HepG2 (cell line): Measurements from ENCODE around the gene STS. TPM values are rescaled to one million over a fixed set of nuclear protein-coding genes. Genes with fewer than 3 reads are reported as not detected.
A peak's percentile ranks its signal among the peaks of the same experiment; 100 is the strongest.

Source experiments
- ATAC-seq: fragments of 200-7000 bp; cut with Tn5 transposase; 3 replicates; pipeline ENCODE4 v1.9.1; 2020; ENCODE audit warnings: mild to moderate bottlenecking, moderate library complexity
- BruUV-seq: library from RNA; stranded (reverse); fragments of 400-500 nt; replicated peaks from 2 replicates; lab custom pipeline; 2021; lab: Mats Ljungman, UMichigan
- CTCF ChIA-PET: fragments of 300-600 bp; formaldehyde crosslinking; extraction: SDS; loops from one replicate; lab custom pipeline; 2021; ENCODE audit warnings: low total read pairs, inconsistent platforms, low intra/inter-chr PET ratio; lab: Yijun Ruan, JAX
- POLR2A ChIA-PET: fragments of 350-600 bp; sonication (Branson Sonifier 250); formaldehyde crosslinking; loops from one replicate; lab custom pipeline; 2020; ENCODE audit warnings: antibody characterized with exemption, inconsistent platforms; lab: Yijun Ruan, JAX
- DNase-seq: peaks from one replicate; pipeline ENCODE4 v3.0.0-alpha.2; 2015; ENCODE audit warnings: low spot score
- FAIRE-seq: peaks from 3 replicates; lab custom pipeline; 2011; peaks lifted over from hg19 to GRCh38; lab: Jason Lieb, UNC
- H2AFZ ChIP-seq: one replicate; pipeline ENCODE4 v1.6.1; 2011; ENCODE audit warnings: low read length, inconsistent platforms
- H3K27ac ChIP-seq: fragments of 300-600 bp; 3 replicates; pipeline ENCODE4 v1.8.0; 2011; ENCODE audit warnings: mixed run types, mild to moderate bottlenecking, mixed read lengths, low read length, inconsistent platforms; ENCODE audit not compliant: insufficient read depth; ENCODE audit errors: extremely low read length
- H3K27me3 ChIP-seq, 2 experiments: fragments of 200-600 bp in 1 of 2; 2 replicates in 1 of 2; 3 replicates in 1 of 2; pipeline versions ENCODE4 v1.6.0 to v1.8.0; 2011; ENCODE audit warnings: low read length in 2 of 2, mild to moderate bottlenecking in 2 of 2, moderate library complexity in 2 of 2, inconsistent platforms in 1 of 2; ENCODE audit not compliant: insufficient read depth in 2 of 2, control insufficient read depth in 1 of 2
- H3K36me3 ChIP-seq, 2 experiments: fragments of 200-600 bp in 1 of 2; replicated peaks in 1 of 2; 2 replicates in 1 of 2; 3 replicates in 1 of 2; pipeline versions ENCODE4 v1.5.1 to v1.8.0; 2011; ENCODE audit warnings: low read length in 2 of 2, inconsistent platforms in 1 of 2; ENCODE audit not compliant: insufficient read depth in 2 of 2, control insufficient read depth in 1 of 2
- H3K4me1 ChIP-seq: 2 replicates; pipeline ENCODE4 v1.5.1; 2012; ENCODE audit warnings: low read length, inconsistent platforms; ENCODE audit not compliant: insufficient read depth
- H3K4me2 ChIP-seq: 2 replicates; pipeline ENCODE4 v1.6.0; 2011; ENCODE audit warnings: low read depth, low read length, inconsistent platforms
- H3K4me3 ChIP-seq, 3 experiments: fragments of 200-600 bp in 1 of 3; sonication (generic), shearing (Covaris generic) in 1 of 3; replicated peaks in 1 of 3; 2 replicates each; pipeline ENCODE4 v1.5.1; 2011 to 2016; ENCODE audit warnings: low read length in 3 of 3, inconsistent platforms in 2 of 3, low read depth in 2 of 3, mild to moderate bottlenecking in 2 of 3, control low read depth in 1 of 3, mixed read lengths in 1 of 3; ENCODE audit not compliant: insufficient read depth in 1 of 3
- H3K79me2 ChIP-seq: one replicate; pipeline ENCODE4 v1.6.1; 2011; ENCODE audit warnings: low read length, inconsistent platforms; ENCODE audit not compliant: insufficient read depth
- H3K9ac ChIP-seq: 2 replicates; pipeline ENCODE4 v1.6.0; 2011; ENCODE audit warnings: mild to moderate bottlenecking, low read depth, low read length, inconsistent platforms; ENCODE audit not compliant: insufficient read depth
- H3K9me3 ChIP-seq: 2 replicates; pipeline ENCODE4 v1.5.1; 2012; ENCODE audit warnings: mild to moderate bottlenecking, low read length
- H4K20me1 ChIP-seq: 2 replicates; pipeline ENCODE4 v1.6.0; 2011; ENCODE audit warnings: inconsistent platforms, mild to moderate bottlenecking, low read length, moderate library complexity; ENCODE audit not compliant: insufficient read depth
- NAIF1 ChIP-seq: sonication (generic); formaldehyde crosslinking; IDR thresholded peaks from 2 replicates; pipeline ENCODE4 v1.5.0; 2020; ENCODE audit warnings: mild to moderate bottlenecking, missing genetic modification reagents, borderline replicate concordance
- NR2F6 ChIP-seq, 2 experiments: IDR thresholded peaks; 2 replicates each; pipeline ENCODE4 v1.6.1; 2016; ENCODE audit warnings: antibody characterized with exemption in 1 of 2, mild to moderate bottlenecking in 1 of 2
- STAG1 ChIP-seq: sonication (generic); formaldehyde crosslinking; IDR thresholded peaks from 2 replicates; pipeline ENCODE4 v1.4.0; 2020; ENCODE audit warnings: missing genetic modification reagents
- ZNF496 ChIP-seq: sonication (generic); formaldehyde crosslinking; IDR thresholded peaks from 2 replicates; pipeline ENCODE4 v1.8.1; 2023; ENCODE audit warnings: mild to moderate bottlenecking, moderate library complexity, missing genetic modification reagents; ENCODE audit not compliant: insufficient replicate concordance
- ZNF768 ChIP-seq: sonication (generic); formaldehyde crosslinking; IDR thresholded peaks from 2 replicates; pipeline ENCODE4 v1.4.0; 2020; ENCODE audit warnings: missing genetic modification reagents
- WGBS: methylation state at CpG from one replicate; pipeline ENCODE4 v1.1.6; 2017; ENCODE audit warnings: low lambda C conversion rate; 5-methylcytosine and 5-hydroxymethylcytosine counted together
- in situ Hi-C: cut with HindIII; loops from 2 replicates; pipeline ENCODE4 v1.10.0; 2017; ENCODE audit warnings: low pct_unique_long_range_greater_than_20kb; ENCODE audit not compliant: extremely low pct_ligation_motif_present
- intact Hi-C: fragments of 100-400 bp; cut with micrococcal nuclease; formaldehyde crosslinking; loops from one replicate; pipeline ENCODE4 v1.10.0; 2022; ENCODE audit not compliant: unreplicated experiment
- polyA plus RNA-seq, 8 experiments: library from polyadenylated mRNA; depleted of rRNA in 3 of 8; stranded (reverse) in 7 of 8; unstranded in 1 of 8; fragments of >200 nt; fragmentation: Illumina TruSeq in 4 of 8; extraction: Trizol in 4 of 8; gene quantifications; 2 replicates each; pipeline versions ENCODE4 v1.2.1 to v1.2.3, GENCODE V29; 2011 to 2016; ENCODE audit warnings: low read depth in 4 of 8, missing spikeins in 1 of 8, mixed read lengths in 1 of 8; ENCODE audit not compliant: insufficient read depth in 1 of 8
- total RNA-seq, 5 experiments: library from RNA; depleted of rRNA; stranded (reverse); fragments of >200 nt; fragmentation: Illumina TruSeq; extraction: Trizol; gene quantifications; 2 replicates each; pipeline ENCODE4 v1.2.3, GENCODE V29; 2016; ENCODE audit warnings: low read depth in 1 of 5
- TF ChIP-seq, protein P1 (sequence below): IDR thresholded peaks from 2 replicates; pipeline ENCODE4 v1.6.1; 2016; ENCODE audit warnings: low read depth, control low read depth
- TF ChIP-seq, protein P2 (sequence below): sonication (generic); formaldehyde crosslinking; IDR thresholded peaks from 2 replicates; pipeline ENCODE4 v1.5.0; 2020; ENCODE audit warnings: mild to moderate bottlenecking, missing genetic modification reagents, moderate library complexity

The STS gene
- total and polyA plus RNA-seq, 2 of the 13 experiments (the other 11 are each of a cell fraction or from before 2014, with no cell fraction given) = 0.87 to 1.5 TPM

DNA sequence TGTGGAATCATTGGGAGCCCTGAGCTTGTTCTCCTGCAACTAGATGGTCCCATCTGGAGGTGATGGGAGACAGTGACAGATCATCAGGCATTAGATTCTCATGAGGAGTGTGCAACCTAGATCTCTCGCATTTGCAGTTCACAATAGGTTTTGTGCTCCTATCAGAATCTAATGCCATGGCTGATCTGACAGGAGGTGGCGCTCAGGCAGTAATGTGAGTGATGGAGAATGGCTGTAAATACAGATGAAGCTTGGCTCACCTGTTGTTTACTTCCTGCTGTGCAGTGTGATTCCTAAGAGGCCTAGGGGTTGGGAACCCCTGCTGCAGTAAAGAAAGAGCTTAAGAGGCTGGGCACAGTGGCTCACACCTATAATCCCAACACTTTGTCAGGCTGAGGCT lies 42.6 kb downstream of the STS start:
- ChIA-PET CTCF (no interaction called here), POLR2A (no interaction called here)
- FAIRE-seq (no peak), DNase-seq (no peak), ATAC-seq (no peak)
- H3K27me3 ChIP-seq = no peaks in the 10 kb centered on the region
- H3K4me1 ChIP-seq = no peaks in the 10 kb centered on the region
- H3K36me3 ChIP-seq = no peaks in the 10 kb centered on the region; a peak in 1 of 5 replicates
- WGBS = 95% methylated on average over 2 of the region's 2 CpGs
- H2AFZ ChIP-seq = no peak overlapping the region
- no peak overlapping the region for H3K4me2 ChIP-seq
- in situ Hi-C loops (no loop called here), intact Hi-C loops (no loop called here)
- H3K79me2 ChIP-seq = no peaks in the 10 kb centered on the region
- H3K9me3 ChIP-seq = no peaks in the 10 kb centered on the region
- no peaks in the 10 kb centered on the region for H4K20me1 ChIP-seq
- no TSS peak for BruUV-seq
- TF ChIP-seq NR2F6 (IDR thresholded peaks at IDR 0.05) (no peak), NR2F6 (CRISPR knock-in tag; IDR thresholded peaks at IDR 0.05) (no peak), ZNF768 (no peak), NAIF1 (CRISPR knock-in tag) (no peak)
- TF ChIP-seq, protein P1, sequence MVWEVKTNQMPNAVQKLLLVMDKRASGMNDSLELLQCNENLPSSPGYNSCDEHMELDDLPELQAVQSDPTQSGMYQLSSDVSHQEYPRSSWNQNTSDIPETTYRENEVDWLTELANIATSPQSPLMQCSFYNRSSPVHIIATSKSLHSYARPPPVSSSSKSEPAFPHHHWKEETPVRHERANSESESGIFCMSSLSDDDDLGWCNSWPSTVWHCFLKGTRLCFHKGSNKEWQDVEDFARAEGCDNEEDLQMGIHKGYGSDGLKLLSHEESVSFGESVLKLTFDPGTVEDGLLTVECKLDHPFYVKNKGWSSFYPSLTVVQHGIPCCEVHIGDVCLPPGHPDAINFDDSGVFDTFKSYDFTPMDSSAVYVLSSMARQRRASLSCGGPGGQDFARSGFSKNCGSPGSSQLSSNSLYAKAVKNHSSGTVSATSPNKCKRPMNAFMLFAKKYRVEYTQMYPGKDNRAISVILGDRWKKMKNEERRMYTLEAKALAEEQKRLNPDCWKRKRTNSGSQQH (CRISPR knock-in tag) = no peak
- no peak overlapping the region for H3K27ac ChIP-seq
- no peak overlapping the region for H3K9ac ChIP-seq
- H3K4me3 ChIP-seq = no peak overlapping the region

DNA sequence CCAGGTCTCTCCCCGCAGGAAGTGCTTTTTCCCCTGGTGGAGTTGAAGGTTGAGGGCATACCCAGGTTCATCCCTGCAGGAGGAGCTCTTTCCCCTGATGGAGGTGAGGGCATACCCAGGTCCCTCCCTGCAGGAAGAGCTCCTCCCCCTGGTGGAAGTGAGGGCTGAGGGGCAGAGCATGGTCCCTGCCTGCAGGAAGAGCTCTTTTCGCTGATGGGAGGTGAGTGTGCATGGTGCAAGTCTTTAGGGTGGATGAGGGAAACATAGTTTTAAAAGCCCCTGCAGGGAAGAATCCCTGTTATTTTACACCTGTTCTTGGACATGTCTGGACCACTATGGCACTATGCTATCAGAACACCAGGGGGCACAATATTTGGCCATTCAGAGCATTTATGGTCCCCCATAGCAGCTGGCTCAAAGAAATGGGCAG lies 44.2 kb downstream of the STS start:
- no peaks in the 10 kb centered on the region for H3K4me1 ChIP-seq
- POLR2A ChIA-PET = no interaction called here
- H3K9ac ChIP-seq = no peak overlapping the region
- H4K20me1 ChIP-seq = no peaks in the 10 kb centered on the region
- no peaks in the 10 kb centered on the region for H3K79me2 ChIP-seq
- DNase-seq = peak; percentile 5
- in situ Hi-C loops = no loop called here
- WGBS = 86% methylated on average over 1 of the region's 2 CpGs
- FAIRE-seq = no peak
- peak; percentile 90 for ATAC-seq
- no peak overlapping the region for H3K27ac ChIP-seq
- no peak overlapping the region for H3K4me3 ChIP-seq
- H3K9me3 ChIP-seq = no peaks in the 10 kb centered on the region
- intact Hi-C loops = no loop called here
- no peaks in the 10 kb centered on the region for H3K27me3 ChIP-seq
- CTCF ChIA-PET = interaction anchor here (1.0 kb wide), 1 partner anchor 734 kb away, joined by 3 read pairs; no protein-coding TSS in a partner anchor
- no peak overlapping the region for H3K4me2 ChIP-seq
- no peaks in the 10 kb centered on the region; a peak in 1 of 5 replicates for H3K36me3 ChIP-seq
- BruUV-seq = no TSS peak
- H2AFZ ChIP-seq = no peak overlapping the region
- TF ChIP-seq, protein P2, sequence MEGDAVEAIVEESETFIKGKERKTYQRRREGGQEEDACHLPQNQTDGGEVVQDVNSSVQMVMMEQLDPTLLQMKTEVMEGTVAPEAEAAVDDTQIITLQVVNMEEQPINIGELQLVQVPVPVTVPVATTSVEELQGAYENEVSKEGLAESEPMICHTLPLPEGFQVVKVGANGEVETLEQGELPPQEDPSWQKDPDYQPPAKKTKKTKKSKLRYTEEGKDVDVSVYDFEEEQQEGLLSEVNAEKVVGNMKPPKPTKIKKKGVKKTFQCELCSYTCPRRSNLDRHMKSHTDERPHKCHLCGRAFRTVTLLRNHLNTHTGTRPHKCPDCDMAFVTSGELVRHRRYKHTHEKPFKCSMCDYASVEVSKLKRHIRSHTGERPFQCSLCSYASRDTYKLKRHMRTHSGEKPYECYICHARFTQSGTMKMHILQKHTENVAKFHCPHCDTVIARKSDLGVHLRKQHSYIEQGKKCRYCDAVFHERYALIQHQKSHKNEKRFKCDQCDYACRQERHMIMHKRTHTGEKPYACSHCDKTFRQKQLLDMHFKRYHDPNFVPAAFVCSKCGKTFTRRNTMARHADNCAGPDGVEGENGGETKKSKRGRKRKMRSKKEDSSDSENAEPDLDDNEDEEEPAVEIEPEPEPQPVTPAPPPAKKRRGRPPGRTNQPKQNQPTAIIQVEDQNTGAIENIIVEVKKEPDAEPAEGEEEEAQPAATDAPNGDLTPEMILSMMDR (CRISPR knock-in tag) = peak; percentile 39
- TF ChIP-seq ZNF496 (CRISPR knock-in tag) (no peak), STAG1 (CRISPR knock-in tag) (peak; percentile 20; the same call in 1 of the 2 replicates)
